SK-N-SH (cell line): ENCODE data around the gene PTGFRN. TPM values are rescaled to one million over a fixed set of nuclear protein-coding genes. Genes with fewer than 3 reads are reported as not detected.

Experiments
- CTCF ChIA-PET: fragments of 300-600, 350-600 bp; formaldehyde crosslinking; extraction: SDS; loops from one replicate; lab custom pipeline; 2021; lab: Yijun Ruan, JAX
- POLR2A ChIA-PET: fragments of 350-600 bp; sonication (Branson Sonifier 250); formaldehyde crosslinking; extraction: SDS; loops from one replicate; lab custom pipeline; 2020; ENCODE audit warnings: antibody characterized with exemption, inconsistent platforms; lab: Yijun Ruan, JAX
- DNase-seq: peaks from one replicate; pipeline ENCODE4 v3.0.0; 2012
- H2AFZ ChIP-seq: fragments of 200-600 bp; sonication (generic); 2 replicates; pipeline ENCODE4 v1.8.1; 2016; ENCODE audit warnings: antibody characterized with exemption, mild to moderate bottlenecking, low read depth
- H3F3A ChIP-seq: fragments of 200-600 bp; sonication (generic); replicated peaks from 2 replicates; pipeline ENCODE3; 2016; ENCODE audit warnings: antibody characterized with exemption, mild to moderate bottlenecking; ENCODE audit not compliant: insufficient read depth
- H3K27ac ChIP-seq, 2 experiments: fragments of 200-500 bp in 1 of 2; fragments of 200-600 bp in 1 of 2; sonication (Bioruptor generic) in 1 of 2; sonication (generic), shearing (Covaris generic) in 1 of 2; 2 replicates each; pipeline versions ENCODE4 v1.5.1 to v1.6.1; 2014 to 2016; ENCODE audit warnings: low read depth in 2 of 2, inconsistent platforms in 1 of 2, low read length in 1 of 2, mild to moderate bottlenecking in 1 of 2, mixed read lengths in 1 of 2
- H3K27me3 ChIP-seq: fragments of 200-600 bp; sonication (generic), shearing (Covaris generic); 2 replicates; pipeline ENCODE4 v1.6.1; 2016; ENCODE audit warnings: mixed run types; ENCODE audit not compliant: insufficient read depth
- H3K36me3 ChIP-seq, 2 experiments: fragments of 200-500 bp in 1 of 2; fragments of 200-600 bp in 1 of 2; sonication (Bioruptor generic) in 1 of 2; sonication (generic) in 1 of 2; replicated peaks in 1 of 2; 2 replicates each; pipeline versions ENCODE3 to v1.5.1; 2014 to 2016; ENCODE audit warnings: low read length in 1 of 2, mild to moderate bottlenecking in 1 of 2; ENCODE audit not compliant: insufficient read depth in 2 of 2, control insufficient read depth in 1 of 2
- H3K4me1 ChIP-seq, 2 experiments: fragments of 200-500 bp in 1 of 2; fragments of 200-600 bp in 1 of 2; sonication (Bioruptor generic) in 1 of 2; sonication (generic), shearing (Covaris generic) in 1 of 2; 2 replicates each; pipeline versions ENCODE4 v1.5.1 to v1.6.1; 2014 to 2016; ENCODE audit warnings: low read depth in 1 of 2, low read length in 1 of 2, mixed run types in 1 of 2; ENCODE audit not compliant: insufficient read depth in 2 of 2, control insufficient read depth in 1 of 2
- H3K4me2 ChIP-seq: fragments of 200-600 bp; sonication (generic), shearing (Covaris generic); 2 replicates; pipeline ENCODE4 v1.6.1; 2017; ENCODE audit warnings: mixed run types
- H3K4me3 ChIP-seq, 2 experiments: fragments of 200-500 bp in 1 of 2; fragments of 200-600 bp in 1 of 2; sonication (Bioruptor generic) in 1 of 2; sonication (generic), shearing (Covaris generic) in 1 of 2; 2 replicates each; pipeline versions ENCODE4 v1.5.1 to v1.8.1; 2014 to 2016; ENCODE audit warnings: low read depth in 2 of 2, inconsistent platforms in 1 of 2, low read length in 1 of 2, mild to moderate bottlenecking in 1 of 2, mixed read lengths in 1 of 2, moderate library complexity in 1 of 2
- H3K79me2 ChIP-seq: fragments of 200-600 bp; sonication (generic); 2 replicates; pipeline ENCODE4 v1.8.1; 2017; ENCODE audit warnings: mild to moderate bottlenecking; ENCODE audit not compliant: insufficient read depth
- H3K9ac ChIP-seq: fragments of 200-600 bp; sonication (generic); 2 replicates; pipeline ENCODE4 v1.6.1; 2017; ENCODE audit warnings: mixed run types
- H3K9me2 ChIP-seq: fragments of 200-600 bp; sonication (generic); 2 replicates; pipeline ENCODE4 v1.6.1; 2017; ENCODE audit warnings: mixed run types
- H3K9me3 ChIP-seq: fragments of 200-600 bp; sonication (generic); 2 replicates; pipeline ENCODE4 v1.6.1; 2017; ENCODE audit warnings: mixed run types, mild to moderate bottlenecking, moderate library complexity
- H4K20me1 ChIP-seq: fragments of 200-600 bp; sonication (generic); 2 replicates; pipeline ENCODE4 v1.6.1; 2017; ENCODE audit warnings: mild to moderate bottlenecking, mixed run types; ENCODE audit not compliant: insufficient read depth
- CTCF ChIP-seq: fragments of 200-600 bp; sonication (generic); IDR thresholded peaks from 2 replicates; pipeline ENCODE4 v1.6.1; 2017; ENCODE audit warnings: antibody characterized with exemption, mild to moderate bottlenecking, moderate library complexity
- ELF1 ChIP-seq: IDR thresholded peaks from 2 replicates; pipeline ENCODE4 v1.4.0; 2012
- EZH2phosphoT487 ChIP-seq: fragments of 200-600 bp; sonication (generic); IDR thresholded peaks from 2 replicates; pipeline ENCODE4 v1.6.1; 2017; ENCODE audit warnings: low read depth, mixed run types, mild to moderate bottlenecking, antibody characterized with exemption, moderate library complexity, borderline replicate concordance
- FOXJ3 ChIP-seq: sonication (generic); formaldehyde crosslinking; IDR thresholded peaks from 2 replicates; pipeline ENCODE4 v1.5.1; 2020; ENCODE audit warnings: mild to moderate bottlenecking, missing genetic modification reagents
- GABPA ChIP-seq: IDR thresholded peaks from 2 replicates; pipeline ENCODE4 v1.4.0; 2012; ENCODE audit warnings: low read depth, mild to moderate bottlenecking
- MEF2A ChIP-seq: IDR thresholded peaks from 2 replicates; pipeline ENCODE4 v1.4.0; 2012; ENCODE audit warnings: low read depth, borderline replicate concordance
- MXI1 ChIP-seq: IDR thresholded peaks from 2 replicates; pipeline ENCODE4 v1.6.1; 2012; ENCODE audit warnings: mild to moderate bottlenecking, low read depth, low read length, improper control_type of control experiment
- NFIC ChIP-seq: IDR thresholded peaks from 2 replicates; pipeline ENCODE4 v1.4.0; 2012; ENCODE audit warnings: borderline replicate concordance
- POLR2AphosphoS5 ChIP-seq: IDR thresholded peaks from 2 replicates; pipeline ENCODE4 v1.6.1; 2012; ENCODE audit warnings: low read depth, low read length
- RAD21 ChIP-seq: IDR thresholded peaks from 2 replicates; pipeline ENCODE4 v1.6.1; 2012; ENCODE audit warnings: mild to moderate bottlenecking, low read length
- SIN3A ChIP-seq: IDR thresholded peaks from 2 replicates; pipeline ENCODE4 v1.6.1; 2012; ENCODE audit warnings: low read depth, mild to moderate bottlenecking, low read length, moderate library complexity, borderline replicate concordance
- SMC3 ChIP-seq: IDR thresholded peaks from 2 replicates; pipeline ENCODE4 v1.6.1; 2012; ENCODE audit warnings: low read depth, low read length, improper control_type of control experiment
- TAF1 ChIP-seq: IDR thresholded peaks from 2 replicates; pipeline ENCODE4 v1.6.1; 2012; ENCODE audit warnings: low read depth, mild to moderate bottlenecking, low read length, moderate library complexity, borderline replicate concordance
- TCF12 ChIP-seq: IDR thresholded peaks from 2 replicates; pipeline ENCODE4 v1.4.0; 2012
- TEAD4 ChIP-seq: IDR thresholded peaks from 2 replicates; pipeline ENCODE4 v1.4.0; 2012; ENCODE audit warnings: mild to moderate bottlenecking, borderline replicate concordance; ENCODE audit not compliant: insufficient read depth
- USF2 ChIP-seq: fragments of 150-350 bp; IDR thresholded peaks from 2 replicates; pipeline ENCODE4 v1.6.1; 2017; ENCODE audit warnings: antibody characterized with exemption, low read length, low read depth, borderline replicate concordance
- YY1 ChIP-seq: IDR thresholded peaks from 2 replicates; pipeline ENCODE4 v1.4.0; 2012; ENCODE audit warnings: low read depth, mild to moderate bottlenecking
- WGBS: methylation state at CpG from one replicate; pipeline ENCODE4 v1.1.6; 2017; ENCODE audit warnings: low lambda C conversion rate; 5-methylcytosine and 5-hydroxymethylcytosine counted together
- polyA plus RNA-seq, 3 experiments: library from polyadenylated mRNA; depleted of rRNA; stranded (reverse); fragments of >200 nt; gene quantifications; 2 replicates each; pipeline ENCODE4 v1.2.3, GENCODE V29; 2012
- TF ChIP-seq, protein P1 (sequence below): IDR thresholded peaks from 2 replicates; pipeline ENCODE4 v1.4.0; 2012; ENCODE audit warnings: low read depth, borderline replicate concordance
- TF ChIP-seq, protein P2 (sequence below): IDR thresholded peaks from 2 replicates; pipeline ENCODE4 v1.4.0; 2012; ENCODE audit warnings: low read depth, borderline replicate concordance

PTGFRN gene
- polyA plus RNA-seq, 1 of the 3 experiments (the other 2 are of a cell fraction) = 22.4 TPM

DNA sequence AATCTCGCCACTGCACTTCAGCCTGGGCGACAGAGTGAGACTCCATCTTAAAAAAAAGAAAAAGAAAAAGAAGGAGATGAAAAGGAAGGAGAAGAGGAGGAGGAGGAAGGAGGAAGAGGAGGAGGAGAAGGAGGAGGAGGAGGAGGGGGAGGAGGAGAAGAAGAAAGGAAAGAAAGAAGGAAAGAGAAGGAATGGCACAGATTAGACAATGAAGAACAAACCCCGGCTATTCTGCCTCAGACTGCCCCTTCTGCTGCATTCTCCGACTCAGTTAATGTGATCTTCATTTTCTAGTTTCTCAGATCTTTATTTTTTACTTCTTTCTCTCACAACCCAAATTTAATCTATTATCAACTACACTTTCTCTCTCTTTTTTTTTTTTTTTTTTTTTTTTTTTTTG is 40.1 kb upstream of the PTGFRN start:
- no peak for TF ChIP-seq CTCF
- no peak for TF ChIP-seq FOXJ3 (CRISPR knock-in tag)
- no peak for TF ChIP-seq TAF1
- no peak for TF ChIP-seq USF2
- TF ChIP-seq ELF1 = no peak
- TF ChIP-seq, protein P1, sequence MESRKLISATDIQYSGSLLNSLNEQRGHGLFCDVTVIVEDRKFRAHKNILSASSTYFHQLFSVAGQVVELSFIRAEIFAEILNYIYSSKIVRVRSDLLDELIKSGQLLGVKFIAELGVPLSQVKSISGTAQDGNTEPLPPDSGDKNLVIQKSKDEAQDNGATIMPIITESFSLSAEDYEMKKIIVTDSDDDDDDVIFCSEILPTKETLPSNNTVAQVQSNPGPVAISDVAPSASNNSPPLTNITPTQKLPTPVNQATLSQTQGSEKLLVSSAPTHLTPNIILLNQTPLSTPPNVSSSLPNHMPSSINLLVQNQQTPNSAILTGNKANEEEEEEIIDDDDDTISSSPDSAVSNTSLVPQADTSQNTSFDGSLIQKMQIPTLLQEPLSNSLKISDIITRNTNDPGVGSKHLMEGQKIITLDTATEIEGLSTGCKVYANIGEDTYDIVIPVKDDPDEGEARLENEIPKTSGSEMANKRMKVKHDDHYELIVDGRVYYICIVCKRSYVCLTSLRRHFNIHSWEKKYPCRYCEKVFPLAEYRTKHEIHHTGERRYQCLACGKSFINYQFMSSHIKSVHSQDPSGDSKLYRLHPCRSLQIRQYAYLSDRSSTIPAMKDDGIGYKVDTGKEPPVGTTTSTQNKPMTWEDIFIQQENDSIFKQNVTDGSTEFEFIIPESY = no peak
- TF ChIP-seq, protein P2, sequence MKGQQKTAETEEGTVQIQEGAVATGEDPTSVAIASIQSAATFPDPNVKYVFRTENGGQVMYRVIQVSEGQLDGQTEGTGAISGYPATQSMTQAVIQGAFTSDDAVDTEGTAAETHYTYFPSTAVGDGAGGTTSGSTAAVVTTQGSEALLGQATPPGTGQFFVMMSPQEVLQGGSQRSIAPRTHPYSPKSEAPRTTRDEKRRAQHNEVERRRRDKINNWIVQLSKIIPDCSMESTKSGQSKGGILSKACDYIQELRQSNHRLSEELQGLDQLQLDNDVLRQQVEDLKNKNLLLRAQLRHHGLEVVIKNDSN = no peak
- TF ChIP-seq SIN3A = no peak
- TF ChIP-seq TCF12 = no peak
- TF ChIP-seq YY1 = no peak
- H3K9ac ChIP-seq = no peak overlapping the region
- no peak overlapping the region for H3K27ac ChIP-seq
- H3K79me2 ChIP-seq = no peaks in the 10 kb centered on the region
- 78% methylated on average over 4 of the region's 4 CpGs for WGBS
- no peaks in the 10 kb centered on the region for H3F3A ChIP-seq
- no peaks in the 10 kb centered on the region for H3K9me3 ChIP-seq
- DNase-seq = no peak
- no peak overlapping the region for H3K4me3 ChIP-seq
- no peaks in the 10 kb centered on the region for H4K20me1 ChIP-seq
- H3K27me3 ChIP-seq = no peaks in the 10 kb centered on the region
- no peaks in the 10 kb centered on the region for H3K36me3 ChIP-seq
- ChIA-PET POLR2A (no interaction called here), CTCF (no interaction called here)
- H3K4me2 ChIP-seq = no peak overlapping the region
- H3K9me2 ChIP-seq = no peaks in the 10 kb centered on the region
- peaks cover 0 to 3% of the 10 kb centered on the region in 2 experiments; a peak in 1 of 4 replicates for H3K4me1 ChIP-seq
- no peak overlapping the region for H2AFZ ChIP-seq

- 73% methylated on average over 6 of the region's 7 CpGs for WGBS
- no peak overlapping the region for H3K27ac ChIP-seq
- H3K4me3 ChIP-seq = no peak overlapping the region
- H3K9me3 ChIP-seq = no peaks in the 10 kb centered on the region
- no peaks in the 10 kb centered on the region for H4K20me1 ChIP-seq
- H3K4me1 ChIP-seq = peaks cover 0 to 3% of the 10 kb centered on the region in 2 experiments; a peak in 1 of 4 replicates
- ChIA-PET CTCF (no interaction called here), POLR2A (no interaction called here)
- H3K36me3 ChIP-seq = no peaks in the 10 kb centered on the region
- no peak for DNase-seq
- H3K27me3 ChIP-seq = no peaks in the 10 kb centered on the region
- no peaks in the 10 kb centered on the region for H3F3A ChIP-seq
- no peaks in the 10 kb centered on the region for H3K79me2 ChIP-seq
- no peak overlapping the region for H2AFZ ChIP-seq
- H3K9ac ChIP-seq = no peak overlapping the region
- no peaks in the 10 kb centered on the region for H3K9me2 ChIP-seq
- H3K4me2 ChIP-seq = no peak overlapping the region
- TF ChIP-seq, protein P1 = no peak
- TF ChIP-seq TEAD4 = no peak
- no peak for TF ChIP-seq ELF1
- no peak for TF ChIP-seq MXI1
- no peak for TF ChIP-seq SIN3A
- TF ChIP-seq GABPA = no peak
- no peak for TF ChIP-seq SMC3
- no peak for TF ChIP-seq POLR2AphosphoS5
- no peak for TF ChIP-seq TCF12
- TF ChIP-seq USF2 = no peak
- TF ChIP-seq RAD21 = no peak
- TF ChIP-seq EZH2phosphoT487 = no peak
- TF ChIP-seq TAF1 = no peak
- TF ChIP-seq NFIC = no peak
- no peak for TF ChIP-seq MEF2A
Measured at GRCh38 chr1:116870300-116870699, 39.4 kb upstream of the PTGFRN start.
